Adipose tissue (tissue), 3 donors: Measurements from ENCODE around the gene CTDSP1. TPM values are rescaled to one million over a fixed set of nuclear protein-coding genes. Genes with fewer than 3 reads are reported as not detected.

Experiments
- H3K27ac ChIP-seq: one replicate; pipeline ENCODE4 v1.5.1; 2013; ENCODE audit warnings: low read depth, low read length
- whole genome bisulfite sequencing, 3 donors: extraction: QIAGEN DNeasy Blood & Tissue Kit; methylation state at CpG; one replicate each; pipeline ENCODE4 v1.1.7; 2013; 5-methylcytosine and 5-hydroxymethylcytosine counted together
- polyA plus RNA-seq, 3 donors: library from polyadenylated mRNA; stranded (reverse); fragments of 200-250 nt; gene quantifications; one replicate each; pipeline ENCODE4 v1.2.3, GENCODE V29; 2013
- donor health status: healthy with polysubstance abuse.
- donor health status: Bipolar disorder and iron deficiency.
- donor health status: healthy.

Gene CTDSP1
- polyA plus RNA-seq, 3 donors: 72.0 to 134 (median 132) TPM

- no peak overlapping the region for H3K27ac ChIP-seq
- WGBS, 3 donors: 89 to 92% (median 92%) methylated on average over 9 of the region's 9 CpGs
Measured at GRCh38 chr2:218434456-218434855, 34.8 kb downstream of the CTDSP1 start.

GRCh38 chr2:218435003-218435982 is 35.6 kb downstream of the CTDSP1 start:
- 91 to 94% (median 94%) methylated on average over 11 of the region's 11 CpGs for WGBS, 3 donors
- H3K27ac ChIP-seq: no peak overlapping the region

- WGBS, 3 donors: 84 to 91% (median 84%) methylated on average over 5 of the region's 5 CpGs
- H3K27ac ChIP-seq: no peak overlapping the region
Measured at GRCh38 chr2:218436992-218437391, 37.3 kb downstream of the CTDSP1 start.

GRCh38 chr2:218437969-218438368 is 38.3 kb downstream of the CTDSP1 start:
- H3K27ac ChIP-seq: no peak overlapping the region
- WGBS, 3 donors: 92 to 100% (median 92%) methylated on average over 1 of the region's 1 CpG

GRCh38 chr2:218438596-218438995 is 38.9 kb downstream of the CTDSP1 start:
- WGBS, 3 donors: 68 to 86% (median 72%) methylated on average over 4 of the region's 4 CpGs

GRCh38 chr2:218444692-218445357 is 45.2 kb downstream of the CTDSP1 start:
- H3K27ac ChIP-seq: no peak overlapping the region
- 96 to 98% (median 98%) methylated on average over 7 of the region's 7 CpGs for WGBS, 3 donors

More at GRCh38 chr2:218438596-218438995, 38.9 kb downstream of the CTDSP1 start:
- no peak overlapping the region for H3K27ac ChIP-seq

GRCh38 chr2:218445602-218446001 is 45.9 kb downstream of the CTDSP1 start:
- H3K27ac ChIP-seq: no peak overlapping the region

- 69 to 99% (median 97%) methylated on average over 6 of the region's 6 CpGs for WGBS, 3 donors
Measured at GRCh38 chr2:218446547-218446946, 46.9 kb downstream of the CTDSP1 start.

GRCh38 chr2:218447072-218447471 is 47.4 kb downstream of the CTDSP1 start:
- no peak overlapping the region for H3K27ac ChIP-seq
- 98 to 100% (median 98%) methylated on average over 2 of the region's 2 CpGs for WGBS, 3 donors

More at GRCh38 chr2:218446547-218446946, 46.9 kb downstream of the CTDSP1 start:
- no peak overlapping the region for H3K27ac ChIP-seq

- 55 to 57% (median 57%) methylated on average over 3 of the region's 3 CpGs for WGBS, 3 donors
- H3K27ac ChIP-seq: no peak overlapping the region
Measured at GRCh38 chr2:218448934-218449333, 49.3 kb downstream of the CTDSP1 start.

GRCh38 chr2:218452079-218452478 is 52.4 kb downstream of the CTDSP1 start:
- H3K27ac ChIP-seq: no peak overlapping the region
- 62 to 74% (median 65%) methylated on average over 1 of the region's 1 CpG for WGBS, 3 donors

Other genes with a start within 250 kb of the CTDSP1 start
- 1 to 10 TPM in 2 of 3 donors, under 1 TPM in 1; 0.09 to 7.9 (median 6.6) TPM for gene CXCR1, start 232.9 kb upstream of the CTDSP1 start, polyA plus RNA-seq
- 100 to 1,000 TPM in 2 of 3 donors, 10 to 100 TPM in 1; 65.3 to 309 (median 256) TPM for gene ARPC2, start 182.7 kb upstream of the CTDSP1 start, polyA plus RNA-seq
- 10 to 100 TPM in 2 of 3 donors, 1 to 10 TPM in 1; 1.9 to 75.3 (median 29.4) TPM for gene GPBAR1, start 138.9 kb upstream of the CTDSP1 start, polyA plus RNA-seq
- 100 to 1,000 TPM in 2 of 3 donors, 10 to 100 TPM in 1; 64.6 to 142 (median 105) TPM for gene AAMP, start 129.7 kb upstream of the CTDSP1 start, polyA plus RNA-seq
- gene PNKD, start 129.3 kb upstream of the CTDSP1 start, polyA plus RNA-seq: 100 to 1,000 TPM in 1 of 3 donors, 10 to 100 TPM in 2; 45.0 to 113 (median 80.3) TPM
- 100 to 1,000 TPM; 127 to 507 (median 227) TPM for gene TMBIM1, start 107.4 kb upstream of the CTDSP1 start, polyA plus RNA-seq
- gene CATIP, start 43.0 kb upstream of the CTDSP1 start, polyA plus RNA-seq: under 1 TPM in 2 of 3 donors, not detected in 1; 0.10 to 0.67 TPM
- gene SLC11A1, start 17.6 kb upstream of the CTDSP1 start, polyA plus RNA-seq: 10 to 100 TPM in 1 of 3 donors, 1 to 10 TPM in 2; 5.6 to 59.0 (median 7.0) TPM
- 1 to 10 TPM in 1 of 3 donors, under 1 TPM in 1, not detected in 1; 0.15 to 9.2 TPM for gene VIL1, start 19.3 kb downstream of the CTDSP1 start, polyA plus RNA-seq
- 1 to 10 TPM; 1.3 to 2.4 (median 2.2) TPM for gene USP37, start 168.5 kb downstream of the CTDSP1 start, polyA plus RNA-seq
- gene CNOT9, start 169.0 kb downstream of the CTDSP1 start, polyA plus RNA-seq: 10 to 100 TPM in 2 of 3 donors, 1 to 10 TPM in 1; 9.1 to 19.8 (median 12.9) TPM
- under 1 TPM; 0.21 to 0.68 (median 0.56) TPM for gene PLCD4, start 208.0 kb downstream of the CTDSP1 start, polyA plus RNA-seq